Loucy (cell line): ENCODE data around the gene DLGAP5.

Experiments used
- H2AFZ ChIP-seq: fragments of 200-600 bp; sonication (generic); 2 replicates; pipeline ENCODE4 v1.6.0; 2016; ENCODE audit warnings: antibody characterized with exemption, mild to moderate bottlenecking, low read length, moderate library complexity
- H3F3A ChIP-seq: fragments of 200-600 bp; 2 replicates; pipeline ENCODE4 v1.6.0; 2016; ENCODE audit warnings: antibody characterized with exemption, low read depth, mild to moderate bottlenecking
- H3K27me3 ChIP-seq: fragments of 200-600 bp; sonication (generic); 2 replicates; pipeline ENCODE4 v1.6.1; 2014; ENCODE audit warnings: low read length, mild to moderate bottlenecking; ENCODE audit not compliant: insufficient read depth, poor library complexity, severe bottlenecking
- H3K36me3 ChIP-seq: fragments of 200-600 bp; sonication (generic); 2 replicates; pipeline ENCODE4 v1.6.1; 2016; ENCODE audit warnings: low read length; ENCODE audit not compliant: insufficient read depth
- H3K4me1 ChIP-seq: fragments of 200-600 bp; sonication (generic); 2 replicates; pipeline ENCODE4 v1.5.1; 2014; ENCODE audit warnings: low read length, mild to moderate bottlenecking; ENCODE audit not compliant: insufficient read depth, poor library complexity, severe bottlenecking
- H3K4me2 ChIP-seq: fragments of 200-600 bp; sonication (generic); 2 replicates; pipeline ENCODE4 v1.6.0; 2014; ENCODE audit warnings: antibody characterized with exemption, low read length, low read depth, mild to moderate bottlenecking; ENCODE audit not compliant: poor library complexity, severe bottlenecking
- H3K4me3 ChIP-seq: fragments of 200-600 bp; sonication (generic); 2 replicates; pipeline ENCODE4 v1.5.1; 2014; ENCODE audit warnings: low read length, mild to moderate bottlenecking, mixed read lengths; ENCODE audit not compliant: poor library complexity, severe bottlenecking
- H3K79me2 ChIP-seq: fragments of 200-600 bp; sonication (generic); 2 replicates; pipeline ENCODE4 v1.6.1; 2014; ENCODE audit warnings: low read length; ENCODE audit not compliant: insufficient read depth
- H3K9ac ChIP-seq: fragments of 200-600 bp; sonication (generic); 2 replicates; pipeline ENCODE4 v1.6.0; 2014; ENCODE audit warnings: mild to moderate bottlenecking, low read depth, low read length, moderate library complexity; ENCODE audit not compliant: poor library complexity, severe bottlenecking
- H3K9me2 ChIP-seq: fragments of 200-600 bp; sonication (generic); replicated peaks from 2 replicates; pipeline ENCODE4 v1.6.1; 2016; ENCODE audit warnings: low read depth, low read length, mixed read lengths
- H3K9me3 ChIP-seq: fragments of 200-600 bp; sonication (generic); 2 replicates; pipeline ENCODE4 v1.6.1; 2014; ENCODE audit warnings: mild to moderate bottlenecking, antibody characterized with exemption, low read length, low read depth; ENCODE audit not compliant: insufficient read depth
- H4K20me1 ChIP-seq: fragments of 200-600 bp; sonication (generic); 2 replicates; pipeline ENCODE4 v1.6.0; 2014; ENCODE audit warnings: antibody characterized with exemption, low read length, mild to moderate bottlenecking; ENCODE audit not compliant: insufficient read depth, poor library complexity, severe bottlenecking
- EZH2phosphoT487 ChIP-seq: fragments of 200-600 bp; IDR thresholded peaks from 2 replicates; pipeline ENCODE4 v1.6.1; 2018; ENCODE audit warnings: antibody characterized with exemption, mild to moderate bottlenecking, moderate library complexity, borderline replicate concordance
- TF ChIP-seq, protein P1 (sequence below): fragments of 200-600 bp; sonication (generic); conservative IDR thresholded peaks from 2 replicates; pipeline ENCODE4 v1.5.1; 2014; ENCODE audit warnings: mild to moderate bottlenecking, antibody characterized with exemption, low read length

The DLGAP5 gene

DNA sequence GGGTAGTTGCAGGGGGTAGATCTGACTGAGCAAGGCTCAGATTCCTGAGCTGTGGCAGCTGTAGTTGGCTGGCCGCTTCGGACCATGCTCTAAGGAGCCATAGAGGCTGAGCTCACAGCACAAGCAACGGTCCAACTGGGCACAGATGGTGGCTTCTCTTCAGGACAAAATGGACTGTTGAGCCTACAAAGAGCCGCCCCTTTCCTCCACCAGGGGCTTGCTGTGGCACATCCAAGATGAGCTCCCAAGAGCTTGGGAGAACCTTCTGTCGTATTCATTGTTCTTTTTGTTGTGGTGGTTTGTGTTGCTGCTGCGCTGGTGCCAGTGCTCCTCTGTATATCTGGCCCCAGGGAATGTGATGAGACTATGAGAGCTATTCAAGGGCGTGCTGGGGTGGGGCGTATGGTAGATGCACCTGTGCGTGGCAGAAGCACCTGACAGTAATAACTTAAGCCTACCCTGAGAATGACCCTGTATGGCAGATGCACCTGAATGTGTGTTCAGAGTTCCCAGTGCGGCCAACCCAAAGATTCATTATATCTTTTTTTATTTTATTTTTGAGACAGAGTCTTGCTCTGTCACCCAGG, 80.2 kb downstream of the DLGAP5 start:
- Histone ChIP-seq H3K4me3 (no peak overlapping the region), H3K9ac (no peak overlapping the region), H3K27me3 (no peaks in the 10 kb centered on the region), H3K4me1 (peaks cover 14% of the 10 kb centered on the region), H3K9me3 (no peaks in the 10 kb centered on the region), H3K4me2 (no peak overlapping the region), H3K9me2 (no peaks in the 10 kb centered on the region), H3K79me2 (no peaks in the 10 kb centered on the region), H4K20me1 (no peaks in the 10 kb centered on the region), H3F3A (no peaks in the 10 kb centered on the region), H3K36me3 (no peaks in the 10 kb centered on the region), H2AFZ (no peak overlapping the region)
- no peak for TF ChIP-seq EZH2phosphoT487
- TF ChIP-seq, protein P1, sequence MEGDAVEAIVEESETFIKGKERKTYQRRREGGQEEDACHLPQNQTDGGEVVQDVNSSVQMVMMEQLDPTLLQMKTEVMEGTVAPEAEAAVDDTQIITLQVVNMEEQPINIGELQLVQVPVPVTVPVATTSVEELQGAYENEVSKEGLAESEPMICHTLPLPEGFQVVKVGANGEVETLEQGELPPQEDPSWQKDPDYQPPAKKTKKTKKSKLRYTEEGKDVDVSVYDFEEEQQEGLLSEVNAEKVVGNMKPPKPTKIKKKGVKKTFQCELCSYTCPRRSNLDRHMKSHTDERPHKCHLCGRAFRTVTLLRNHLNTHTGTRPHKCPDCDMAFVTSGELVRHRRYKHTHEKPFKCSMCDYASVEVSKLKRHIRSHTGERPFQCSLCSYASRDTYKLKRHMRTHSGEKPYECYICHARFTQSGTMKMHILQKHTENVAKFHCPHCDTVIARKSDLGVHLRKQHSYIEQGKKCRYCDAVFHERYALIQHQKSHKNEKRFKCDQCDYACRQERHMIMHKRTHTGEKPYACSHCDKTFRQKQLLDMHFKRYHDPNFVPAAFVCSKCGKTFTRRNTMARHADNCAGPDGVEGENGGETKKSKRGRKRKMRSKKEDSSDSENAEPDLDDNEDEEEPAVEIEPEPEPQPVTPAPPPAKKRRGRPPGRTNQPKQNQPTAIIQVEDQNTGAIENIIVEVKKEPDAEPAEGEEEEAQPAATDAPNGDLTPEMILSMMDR, result no peak

DNA sequence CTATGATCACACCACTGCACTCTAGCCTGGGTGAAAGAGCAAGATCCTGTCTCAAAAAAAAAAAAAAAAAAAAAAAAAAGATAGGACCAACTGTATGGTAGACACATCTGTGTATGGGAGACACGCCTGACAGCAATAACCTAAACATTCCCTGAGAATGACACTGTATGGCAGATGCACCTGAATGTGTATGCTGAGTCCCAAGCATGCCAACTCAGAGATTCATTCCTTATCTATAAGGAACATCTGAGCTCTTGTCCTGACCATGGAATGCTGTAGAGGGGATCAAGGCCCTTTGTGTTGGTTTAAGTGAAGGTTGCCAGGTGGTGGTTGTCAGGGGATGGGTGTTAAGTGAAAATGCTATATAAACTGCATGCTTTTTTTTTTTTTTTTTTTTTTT, 81.5 kb downstream of the DLGAP5 start:
- no peaks in the 10 kb centered on the region for H3F3A ChIP-seq
- H3K9me3 ChIP-seq, result no peaks in the 10 kb centered on the region
- no peaks in the 10 kb centered on the region for H3K9me2 ChIP-seq
- no peak overlapping the region for H3K4me3 ChIP-seq
- TF ChIP-seq, protein P1, result no peak
- TF ChIP-seq EZH2phosphoT487, result no peak
- H2AFZ ChIP-seq, result no peak overlapping the region
- no peak overlapping the region for H3K9ac ChIP-seq
- peaks cover 14% of the 10 kb centered on the region for H3K4me1 ChIP-seq
- H3K36me3 ChIP-seq, result no peaks in the 10 kb centered on the region
- no peaks in the 10 kb centered on the region for H4K20me1 ChIP-seq
- no peak overlapping the region for H3K4me2 ChIP-seq
- H3K79me2 ChIP-seq, result no peaks in the 10 kb centered on the region
- H3K27me3 ChIP-seq, result no peaks in the 10 kb centered on the region

DNA sequence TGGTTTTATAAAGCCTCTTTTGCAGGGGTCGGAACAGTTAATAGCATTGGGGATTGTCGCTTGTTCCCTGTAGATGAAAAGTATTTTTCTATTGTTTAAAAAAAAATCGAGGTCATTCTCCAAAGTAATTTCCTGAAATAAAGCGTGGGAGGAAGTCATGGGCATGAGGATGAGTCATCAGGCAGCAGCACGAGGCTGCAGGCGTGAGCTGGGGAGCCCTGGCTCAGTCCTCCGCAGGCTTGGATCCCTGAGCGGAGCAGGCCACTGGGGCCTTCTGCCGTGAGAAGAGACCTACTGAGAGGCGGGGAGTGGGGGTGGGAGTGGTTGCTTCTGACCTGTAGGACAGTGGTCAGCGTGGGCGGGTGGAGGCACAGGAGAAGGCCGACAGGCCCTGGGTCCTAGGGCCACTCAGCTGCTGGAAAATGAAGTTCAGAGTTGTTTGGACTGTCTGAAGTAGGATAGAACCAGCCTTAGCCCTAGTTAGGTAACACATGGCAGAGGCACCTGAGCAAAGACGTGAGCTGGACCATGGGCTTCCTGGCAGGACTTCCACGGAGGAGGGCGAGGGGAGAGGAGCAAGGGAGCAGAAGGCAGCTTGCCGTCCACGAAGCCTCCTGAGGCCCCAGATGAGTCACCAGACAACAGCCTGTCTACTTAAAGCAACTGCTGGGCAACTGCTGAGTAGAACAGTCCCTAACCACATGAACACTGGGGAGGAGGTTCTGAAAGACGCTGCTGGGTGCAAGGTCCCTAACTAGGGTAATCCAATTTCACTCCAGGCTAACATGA, 83.4 kb downstream of the DLGAP5 start:
- peaks cover 30% of the 10 kb centered on the region for H3K4me1 ChIP-seq
- H3K9ac ChIP-seq, result peak overlapping the region; percentile 25
- H3K9me2 ChIP-seq, result no peaks in the 10 kb centered on the region
- TF ChIP-seq, protein P1, result no peak
- no peak for TF ChIP-seq EZH2phosphoT487
- H3K36me3 ChIP-seq, result no peaks in the 10 kb centered on the region
- H3K79me2 ChIP-seq, result no peaks in the 10 kb centered on the region
- no peak overlapping the region for H2AFZ ChIP-seq
- no peak overlapping the region for H3K4me3 ChIP-seq
- H4K20me1 ChIP-seq, result no peaks in the 10 kb centered on the region
- peaks cover 1% of the 10 kb centered on the region; the same call in 1 of the 2 replicates for H3F3A ChIP-seq
- peak overlapping the region; percentile 24 for H3K4me2 ChIP-seq
- H3K27me3 ChIP-seq, result no peaks in the 10 kb centered on the region
- H3K9me3 ChIP-seq, result peaks cover 6% of the 10 kb centered on the region; the same call in 1 of the 2 replicates
